H9 (cell line): Measurements from ENCODE around the gene CDC5L. TPM values are rescaled to one million over a fixed set of nuclear protein-coding genes. Genes with fewer than 3 reads are reported as not detected.

Source experiments
- DNase-seq: peaks from one replicate; pipeline ENCODE4 v3.0.0-alpha.2; 2017
- H2AFZ ChIP-seq: one replicate; pipeline ENCODE4 v1.6.1; 2013; ENCODE audit warnings: mild to moderate bottlenecking, low read length, control low read depth, moderate library complexity
- H2AK5ac ChIP-seq: 2 replicates; pipeline ENCODE4 v1.6.1; 2013; ENCODE audit warnings: low read length, control low read depth, mixed read lengths; ENCODE audit not compliant: insufficient read length
- H2BK120ac ChIP-seq: one replicate; pipeline ENCODE4 v1.6.1; 2013; ENCODE audit warnings: low read depth, mild to moderate bottlenecking, low read length, control low read depth, inconsistent platforms; ENCODE audit not compliant: poor library complexity, severe bottlenecking
- H2BK12ac ChIP-seq: 2 replicates; pipeline ENCODE4 v1.6.1; 2013; ENCODE audit warnings: low read length, control low read depth, mixed read lengths, low read depth; ENCODE audit not compliant: insufficient read length
- H2BK15ac ChIP-seq: 2 replicates; pipeline ENCODE4 v1.6.1; 2013; ENCODE audit warnings: low read depth, low read length, control low read depth
- H2BK20ac ChIP-seq: one replicate; pipeline ENCODE4 v1.6.1; 2013; ENCODE audit warnings: low read depth, mild to moderate bottlenecking, low read length, control low read depth, inconsistent platforms; ENCODE audit not compliant: poor library complexity, severe bottlenecking
- H2BK5ac ChIP-seq: 2 replicates; pipeline ENCODE4 v1.6.1; 2013; ENCODE audit warnings: low read length, control low read depth, mixed read lengths; ENCODE audit not compliant: insufficient read length
- H3K14ac ChIP-seq: 2 replicates; pipeline ENCODE4 v1.6.1; 2013; ENCODE audit warnings: low read length, control low read depth; ENCODE audit not compliant: insufficient read depth
- H3K18ac ChIP-seq: 2 replicates; pipeline ENCODE4 v1.6.1; 2013; ENCODE audit warnings: low read depth, mild to moderate bottlenecking, mixed read lengths, low read length, control low read depth; ENCODE audit not compliant: insufficient read length
- H3K23ac ChIP-seq: 2 replicates; pipeline ENCODE4 v1.6.1; 2013; ENCODE audit warnings: low read length, control low read depth, mixed read lengths, low read depth; ENCODE audit not compliant: insufficient read length
- H3K23me2 ChIP-seq: 2 replicates; pipeline ENCODE4 v1.6.1; 2013; ENCODE audit warnings: low read depth, mild to moderate bottlenecking, mixed read lengths, low read length, control low read depth; ENCODE audit not compliant: insufficient read length, poor library complexity, severe bottlenecking
- H3K27ac ChIP-seq: 2 replicates; pipeline ENCODE4 v1.5.1; 2013; ENCODE audit warnings: low read length, control low read depth, mixed read lengths, low read depth; ENCODE audit not compliant: insufficient read length
- H3K27me3 ChIP-seq: 2 replicates; pipeline ENCODE4 v1.6.1; 2013; ENCODE audit warnings: low read length, control low read depth, inconsistent platforms; ENCODE audit not compliant: insufficient read depth
- H3K4ac ChIP-seq: 2 replicates; pipeline ENCODE4 v1.6.1; 2013; ENCODE audit warnings: low read depth, mild to moderate bottlenecking, control low read depth, inconsistent platforms, low read length, moderate library complexity
- H3K4me1 ChIP-seq: 2 replicates; pipeline ENCODE4 v1.6.1; 2013; ENCODE audit warnings: low read length, control low read depth, inconsistent platforms; ENCODE audit not compliant: insufficient read depth
- H3K4me2 ChIP-seq: 2 replicates; pipeline ENCODE4 v1.6.1; 2013; ENCODE audit warnings: low read length, control low read depth, mixed read lengths; ENCODE audit not compliant: insufficient read length, insufficient read depth
- H3K56ac ChIP-seq: 2 replicates; pipeline ENCODE4 v1.6.1; 2013; ENCODE audit warnings: low read depth, mild to moderate bottlenecking, mixed read lengths, low read length, control low read depth; ENCODE audit not compliant: insufficient read length
- H3K79me1 ChIP-seq: 2 replicates; pipeline ENCODE4 v1.6.1; 2013; ENCODE audit warnings: low read depth, mild to moderate bottlenecking, moderate library complexity, low read length, control low read depth, inconsistent platforms; ENCODE audit not compliant: insufficient read depth, poor library complexity, severe bottlenecking
- H3K79me2 ChIP-seq: 2 replicates; pipeline ENCODE4 v1.6.1; 2013; ENCODE audit warnings: low read length, control low read depth, inconsistent platforms; ENCODE audit not compliant: insufficient read depth
- H3K9ac ChIP-seq: 2 replicates; pipeline ENCODE4 v1.6.1; 2013; ENCODE audit warnings: low read length, control low read depth, mixed read lengths; ENCODE audit not compliant: insufficient read length; ENCODE audit errors: extremely low read depth
- H3K9me3 ChIP-seq: one replicate; pipeline ENCODE4 v1.6.1; 2013; ENCODE audit warnings: low read depth, low read length, inconsistent platforms; ENCODE audit not compliant: control insufficient read depth
- H3T11ph ChIP-seq: one replicate; pipeline ENCODE4 v1.6.1; 2013; ENCODE audit warnings: mild to moderate bottlenecking, low read length, control low read depth, inconsistent platforms
- H4K20me1 ChIP-seq: one replicate; pipeline ENCODE4 v1.6.1; 2013; ENCODE audit not compliant: control insufficient read depth, insufficient read length, insufficient read depth
- H4K5ac ChIP-seq: 2 replicates; pipeline ENCODE4 v1.6.1; 2013; ENCODE audit warnings: low read depth, mild to moderate bottlenecking, mixed read lengths, low read length, control low read depth; ENCODE audit not compliant: insufficient read length
- H4K8ac ChIP-seq: replicated peaks from 2 replicates; pipeline ENCODE4 v1.6.1; 2013; ENCODE audit warnings: low read length, control low read depth, mixed read lengths, low read depth; ENCODE audit not compliant: insufficient read length
- H4K91ac ChIP-seq: 2 replicates; pipeline ENCODE4 v1.6.1; 2013; ENCODE audit warnings: low read depth, mild to moderate bottlenecking, moderate library complexity, mixed read lengths, low read length, control low read depth; ENCODE audit not compliant: insufficient read length
- H3K27ac Mint-ChIP-seq, 3 experiments: 2 replicates in 2 of 3; 3 replicates in 1 of 3; pipeline ENCODE4 v1.8.0; 2020 to 2021; ENCODE audit warnings: mixed read lengths in 3 of 3, mild to moderate bottlenecking in 1 of 3, moderate library complexity in 1 of 3
- H3K27me3 Mint-ChIP-seq: 2 replicates; pipeline ENCODE4 v1.8.0; 2021; ENCODE audit warnings: low read depth, mild to moderate bottlenecking, moderate library complexity, mixed read lengths
- H3K36me3 Mint-ChIP-seq, 3 experiments: 2 replicates in 2 of 3; 3 replicates in 1 of 3; pipeline ENCODE4 v1.8.0; 2020 to 2021; ENCODE audit warnings: low read depth in 3 of 3, mixed read lengths in 3 of 3; ENCODE audit not compliant: insufficient read depth in 1 of 3
- H3K4me1 Mint-ChIP-seq, 2 experiments: 2 replicates each; pipeline ENCODE4 v1.8.0; 2020; ENCODE audit warnings: mixed read lengths in 2 of 2
- H3K4me3 Mint-ChIP-seq, 2 experiments: 2 replicates in 1 of 2; 3 replicates in 1 of 2; pipeline ENCODE4 v1.8.0; 2020 to 2021; ENCODE audit warnings: mild to moderate bottlenecking in 2 of 2, mixed read lengths in 2 of 2, moderate library complexity in 1 of 2
- H3K9me3 Mint-ChIP-seq, 2 experiments: 2 replicates in 1 of 2; 3 replicates in 1 of 2; pipeline ENCODE4 v1.8.0; 2020; ENCODE audit warnings: mild to moderate bottlenecking in 2 of 2, mixed read lengths in 2 of 2, moderate library complexity in 1 of 2
- CTCF ChIP-seq: fragments of 200-600 bp; sonication (generic); conservative IDR thresholded peaks from 3 replicates; pipeline ENCODE4 v1.8.0; 2021; ENCODE audit warnings: antibody characterized with exemption, mild to moderate bottlenecking
- WGBS: extraction: QIAGEN DNeasy Blood & Tissue Kit; methylation state at CpG from one replicate; pipeline ENCODE4 v1.1.7; 2013; ENCODE audit warnings: missing lambda C conversion rate, low lambda C conversion rate, mixed read lengths; ENCODE audit not compliant: insufficient read length; ENCODE audit errors: extremely low coverage; 5-methylcytosine and 5-hydroxymethylcytosine counted together
- total RNA-seq: library from RNA; stranded (reverse); gene quantifications from 2 replicates; pipeline ENCODE4 v1.2.1, GENCODE V29; 2021

CDC5L gene
- total RNA-seq, 1 experiment from 2014 or later, result 34.3 TPM

GRCh38 chr6:44367681-44368080, 19.8 kb upstream of the CDC5L start:
- Histone ChIP-seq H3K4ac (no peak overlapping the region), H4K5ac (no peak overlapping the region), H4K91ac (no peak overlapping the region), H2AFZ (no peak overlapping the region), H3K9ac (no peak overlapping the region), H3K18ac (no peak overlapping the region), H3K9me3 (no peaks in the 10 kb centered on the region), H2BK120ac (no peak overlapping the region), H3K56ac (no peak overlapping the region), H2BK20ac (no peak overlapping the region), H3T11ph (no peak overlapping the region), H3K14ac (no peak overlapping the region), H3K79me2 (no peaks in the 10 kb centered on the region), H3K4me1 (no peaks in the 10 kb centered on the region), H2BK15ac (no peak overlapping the region), H4K8ac (no peak overlapping the region), H4K20me1 (no peaks in the 10 kb centered on the region), H3K27ac (no peak overlapping the region), H3K27me3 (no peaks in the 10 kb centered on the region), H3K4me2 (no peak overlapping the region), H2AK5ac (no peak overlapping the region), H3K23ac (no peak overlapping the region), H2BK12ac (no peak overlapping the region), H3K79me1 (no peaks in the 10 kb centered on the region), H2BK5ac (no peak overlapping the region), H3K23me2 (no peaks in the 10 kb centered on the region)
- H3K4me3 Mint-ChIP-seq, result no peak overlapping the region
- H3K9me3 Mint-ChIP-seq, result no peaks in the 10 kb centered on the region
- no peak for TF ChIP-seq CTCF
- 0 out of 4 replicates have a peak, but pooled peaks cover 0 to under 1% of the 10 kb centered on the region in 2 experiments for H3K4me1 Mint-ChIP-seq
- H3K36me3 Mint-ChIP-seq, result no peaks in the 10 kb centered on the region
- no peak overlapping the region for H3K27ac Mint-ChIP-seq
- WGBS, result no CpG with 5 or more reads among the region's 2 CpGs
- no peaks in the 10 kb centered on the region; the same call in 1 of the 2 replicates for H3K27me3 Mint-ChIP-seq
- no peak for DNase-seq
